ENCODE measurements around the gene CACNA1S. TPM values are rescaled to one million over a fixed set of nuclear protein-coding genes. Genes with fewer than 3 reads are reported as not detected.

Gene CACNA1S
- total RNA-seq, 3 donors from 2014 or later = not detected

- TF ChIP-seq POLR2A (IDR thresholded peaks at IDR 0.05) = no peak
- TF ChIP-seq POLR2AphosphoS5 (IDR thresholded peaks at IDR 0.05) = no peak
- TF ChIP-seq CTCF (IDR thresholded peaks at IDR 0.05) = no peak
- no peaks in the 10 kb centered on the region for H3K4me1 ChIP-seq
- H3K4me3 ChIP-seq = no peak overlapping the region
- intact Hi-C loops (cut with DNase I; ENCODE audit: low total_unique reads) = no loop called here
- H3K36me3 ChIP-seq = no peaks in the 10 kb centered on the region
- no peaks in the 10 kb centered on the region for H3K9me3 ChIP-seq
- no peak overlapping the region for H3K27ac ChIP-seq
- peaks cover 0 to 7% of the 10 kb centered on the region in 2 donors for H3K27me3 ChIP-seq
- no peak for DNase-seq (ENCODE audit: low spot score in 2 of 2)
Measured at GRCh38 chr1:201109651-201110050, 2.6 kb downstream of the CACNA1S start.

- DNase-seq (ENCODE audit: low spot score in 2 of 2) = no peak
- TF ChIP-seq CTCF (IDR thresholded peaks at IDR 0.05) = no peak
- no peak for TF ChIP-seq POLR2A (IDR thresholded peaks at IDR 0.05)
- no peak for TF ChIP-seq POLR2AphosphoS5 (IDR thresholded peaks at IDR 0.05)
- H3K36me3 ChIP-seq = no peaks in the 10 kb centered on the region
- intact Hi-C loops (cut with DNase I; ENCODE audit: low total_unique reads) = no loop called here
- no peaks in the 10 kb centered on the region for H3K4me1 ChIP-seq
- H3K27me3 ChIP-seq = peaks cover 0 to 5% of the 10 kb centered on the region in 2 donors
- H3K9me3 ChIP-seq = no peaks in the 10 kb centered on the region
- H3K4me3 ChIP-seq = no peak overlapping the region
- no peak overlapping the region for H3K27ac ChIP-seq
Measured at GRCh38 chr1:201108614-201109013, 3.6 kb downstream of the CACNA1S start.

- no peak for TF ChIP-seq POLR2A (IDR thresholded peaks at IDR 0.05)
- Histone ChIP-seq H3K9me3 (no peaks in the 10 kb centered on the region), H3K4me1 (no peaks in the 10 kb centered on the region), H3K4me3 (no peak overlapping the region), H3K36me3 (no peaks in the 10 kb centered on the region), H3K27ac (no peak overlapping the region), H3K27me3 (no peaks in the 10 kb centered on the region)
- no peak for DNase-seq (ENCODE audit: low spot score in 2 of 2)
- intact Hi-C loops (cut with DNase I; ENCODE audit: low total_unique reads) = loop anchor here (2.0 kb wide), 1 partner anchor 37 kb away; no protein-coding TSS in a partner anchor
Measured at GRCh38 chr1:201105688-201106087, 6.5 kb downstream of the CACNA1S start.

- no peaks in the 10 kb centered on the region for H3K9me3 ChIP-seq
- no peaks in the 10 kb centered on the region for H3K27me3 ChIP-seq
- DNase-seq (ENCODE audit: low spot score in 2 of 2) = no peak
- no peaks in the 10 kb centered on the region for H3K4me1 ChIP-seq
- no peak for TF ChIP-seq POLR2A (IDR thresholded peaks at IDR 0.05)
- no peak for TF ChIP-seq POLR2AphosphoS5 (IDR thresholded peaks at IDR 0.05)
- TF ChIP-seq CTCF (IDR thresholded peaks at IDR 0.05) = no peak
- intact Hi-C loops (cut with DNase I; ENCODE audit: low total_unique reads) = no loop called here
- no peak overlapping the region for H3K4me3 ChIP-seq
- no peaks in the 10 kb centered on the region for H3K36me3 ChIP-seq
- no peak overlapping the region for H3K27ac ChIP-seq
Measured at GRCh38 chr1:201104141-201104540, 8.1 kb downstream of the CACNA1S start.

- intact Hi-C loops (cut with DNase I; ENCODE audit: low total_unique reads) = no loop called here
- no peak for DNase-seq (ENCODE audit: low spot score in 2 of 2)
- Histone ChIP-seq H3K27me3 (no peaks in the 10 kb centered on the region), H3K36me3 (no peaks in the 10 kb centered on the region), H3K9me3 (no peaks in the 10 kb centered on the region), H3K4me1 (no peaks in the 10 kb centered on the region), H3K4me3 (no peak overlapping the region), H3K27ac (no peak overlapping the region)
- TF ChIP-seq POLR2A (IDR thresholded peaks at IDR 0.05) = no peak
- TF ChIP-seq CTCF (IDR thresholded peaks at IDR 0.05) = no peak
- TF ChIP-seq POLR2AphosphoS5 (IDR thresholded peaks at IDR 0.05) = no peak
Measured at GRCh38 chr1:201103666-201104065, 8.6 kb downstream of the CACNA1S start.
